K562 (cell line): ENCODE results near the gene TRIP12.

Experiments
- CHD4 ChIP-seq: fragments of 200-600 bp; sonication (generic); IDR thresholded peaks from 3 replicates; pipeline ENCODE4 v1.6.1; 2012; ENCODE audit warnings: low read depth, mild to moderate bottlenecking, mixed read lengths, low read length, inconsistent platforms; ENCODE audit not compliant: insufficient read depth, insufficient replicate concordance, poor library complexity, severe bottlenecking
- CREM ChIP-seq: IDR thresholded peaks from 2 replicates; pipeline ENCODE4 v1.6.1; 2014; ENCODE audit warnings: antibody characterized with exemption, low read depth
- MTA1 ChIP-seq: fragments of 450-650 bp; IDR thresholded peaks from 2 replicates; pipeline ENCODE4 v1.6.1; 2017; ENCODE audit warnings: borderline replicate concordance
- MXD1 ChIP-seq: fragments of 250-450 bp; sonication (Bioruptor Pico); IDR thresholded peaks from 2 replicates; pipeline ENCODE4 v1.8.0; 2021; ENCODE audit warnings: borderline replicate concordance, mild to moderate bottlenecking, moderate library complexity; ENCODE audit not compliant: poor library complexity, severe bottlenecking
- PCBP1 ChIP-seq: fragments of 200-400 bp; formaldehyde crosslinking; IDR thresholded peaks from 2 replicates; pipeline ENCODE4 v1.6.1; 2018; ENCODE audit warnings: mild to moderate bottlenecking, low read depth, low read length; ENCODE audit not compliant: poor library complexity, severe bottlenecking
- SP1 ChIP-seq: sonication (generic); formaldehyde crosslinking; IDR thresholded peaks from 2 replicates; pipeline ENCODE4 v1.8.1; 2022; ENCODE audit warnings: mild to moderate bottlenecking, missing genetic modification reagents
- SRF ChIP-seq, 2 experiments: fragments of 250-450, 450-650 bp in 1 of 2; sonication (Bioruptor Pico) in 1 of 2; sonication (generic) in 1 of 2; formaldehyde crosslinking; IDR thresholded peaks; 2 replicates each; pipeline versions ENCODE4 v1.5.0 to v1.5.1; 2020 to 2022; ENCODE audit warnings: mild to moderate bottlenecking in 1 of 2, missing genetic modification reagents in 1 of 2
- TGIF2 ChIP-seq: sonication (generic); formaldehyde crosslinking; IDR thresholded peaks from 2 replicates; pipeline ENCODE4 v1.8.1; 2022; ENCODE audit warnings: mild to moderate bottlenecking, missing genetic modification reagents, moderate library complexity
- ZNF24 ChIP-seq: fragments of 450-650 bp; IDR thresholded peaks from 2 replicates; pipeline ENCODE4 v1.6.1; 2016
- TF ChIP-seq, protein P1 (sequence below): fragments of 450-650 bp; IDR thresholded peaks from 2 replicates; pipeline ENCODE4 v1.7.1; 2018; ENCODE audit warnings: mild to moderate bottlenecking, low read depth; ENCODE audit not compliant: partially characterized antibody

- TF ChIP-seq, protein P1, sequence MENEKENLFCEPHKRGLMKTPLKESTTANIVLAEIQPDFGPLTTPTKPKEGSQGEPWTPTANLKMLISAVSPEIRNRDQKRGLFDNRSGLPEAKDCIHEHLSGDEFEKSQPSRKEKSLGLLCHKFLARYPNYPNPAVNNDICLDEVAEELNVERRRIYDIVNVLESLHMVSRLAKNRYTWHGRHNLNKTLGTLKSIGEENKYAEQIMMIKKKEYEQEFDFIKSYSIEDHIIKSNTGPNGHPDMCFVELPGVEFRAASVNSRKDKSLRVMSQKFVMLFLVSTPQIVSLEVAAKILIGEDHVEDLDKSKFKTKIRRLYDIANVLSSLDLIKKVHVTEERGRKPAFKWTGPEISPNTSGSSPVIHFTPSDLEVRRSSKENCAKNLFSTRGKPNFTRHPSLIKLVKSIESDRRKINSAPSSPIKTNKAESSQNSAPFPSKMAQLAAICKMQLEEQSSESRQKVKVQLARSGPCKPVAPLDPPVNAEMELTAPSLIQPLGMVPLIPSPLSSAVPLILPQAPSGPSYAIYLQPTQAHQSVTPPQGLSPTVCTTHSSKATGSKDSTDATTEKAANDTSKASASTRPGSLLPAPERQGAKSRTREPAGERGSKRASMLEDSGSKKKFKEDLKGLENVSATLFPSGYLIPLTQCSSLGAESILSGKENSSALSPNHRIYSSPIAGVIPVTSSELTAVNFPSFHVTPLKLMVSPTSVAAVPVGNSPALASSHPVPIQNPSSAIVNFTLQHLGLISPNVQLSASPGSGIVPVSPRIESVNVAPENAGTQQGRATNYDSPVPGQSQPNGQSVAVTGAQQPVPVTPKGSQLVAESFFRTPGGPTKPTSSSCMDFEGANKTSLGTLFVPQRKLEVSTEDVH, result no peak
- TF ChIP-seq TGIF2 (no peak), CREM (no peak), ZNF24 (no peak), MXD1 (no peak), SRF (CRISPR knock-in tag; IDR thresholded peaks at IDR 0.05) (no peak), CHD4 (no peak), MTA1 (no peak), PCBP1 (no peak), SP1 (CRISPR knock-in tag) (no peak)
These were observed 7.6 kb downstream of the TRIP12 start for GRCh38 chr2:229914171-229914570.
